CD14-positive monocyte (primary cell): ENCODE data around the gene CHST7. TPM values are rescaled to one million over a fixed set of nuclear protein-coding genes. Genes with fewer than 3 reads are reported as not detected.

ENCODE experiments used
- DNase-seq, 3 donors: peaks; one replicate each; pipeline ENCODE4 v3.0.0-alpha.2; 2011 to 2022
- H2AFZ ChIP-seq: 2 replicates; pipeline ENCODE4 v1.6.0; 2012; ENCODE audit warnings: mild to moderate bottlenecking, low read depth, low read length, inconsistent platforms; ENCODE audit not compliant: insufficient read depth, poor library complexity, severe bottlenecking
- H3K27ac ChIP-seq, 2 donors: 1 replicate in 1 of 2; 2 replicates in 1 of 2; pipeline ENCODE4 v1.5.1; 2012 to 2013; ENCODE audit warnings: low read length in 2 of 2, control low read depth in 1 of 2, inconsistent platforms in 1 of 2, low read depth in 1 of 2, mild to moderate bottlenecking in 1 of 2
- H3K27me3 ChIP-seq, 2 donors: one replicate each; pipeline versions ENCODE4 v1.6.0 to v1.6.1; 2011 to 2013; ENCODE audit warnings: low read length in 2 of 2; ENCODE audit not compliant: control insufficient read depth in 2 of 2, insufficient read depth in 2 of 2
- H3K36me3 ChIP-seq, 2 donors: replicated peaks in 1 of 2; 1 replicate in 1 of 2; 2 replicates in 1 of 2; pipeline versions ENCODE4 v1.5.1 to v1.6.1; 2012 to 2013; ENCODE audit warnings: low read length in 2 of 2, control low read depth in 1 of 2, inconsistent platforms in 1 of 2, mild to moderate bottlenecking in 1 of 2; ENCODE audit not compliant: insufficient read depth in 2 of 2, control insufficient read depth in 1 of 2
- H3K4me1 ChIP-seq, 2 donors: 1 replicate in 1 of 2; 2 replicates in 1 of 2; pipeline versions ENCODE4 v1.5.1 to v1.6.1; 2012 to 2013; ENCODE audit warnings: low read length in 2 of 2, control low read depth in 1 of 2, inconsistent platforms in 1 of 2, mild to moderate bottlenecking in 1 of 2, moderate library complexity in 1 of 2; ENCODE audit not compliant: insufficient read depth in 2 of 2, control insufficient read depth in 1 of 2
- H3K4me2 ChIP-seq: replicated peaks from 2 replicates; pipeline ENCODE3; 2012; ENCODE audit warnings: low read length, moderate library complexity, mild to moderate bottlenecking; ENCODE audit not compliant: poor library complexity, severe bottlenecking; ENCODE audit errors: extremely low read depth
- H3K4me3 ChIP-seq, 3 experiments: fragments of 200-600 bp in 1 of 3; sonication (generic) in 1 of 3; replicated peaks in 1 of 3; 1 replicate in 2 of 3; 2 replicates in 1 of 3; pipeline ENCODE4 v1.5.1; 2011 to 2013; ENCODE audit warnings: low read length in 3 of 3, mild to moderate bottlenecking in 3 of 3, control low read depth in 2 of 3, low read depth in 2 of 3, inconsistent platforms in 1 of 3, moderate library complexity in 1 of 3
- H3K79me2 ChIP-seq: 2 replicates; pipeline ENCODE4 v1.6.0; 2012; ENCODE audit warnings: mild to moderate bottlenecking, control low read depth, inconsistent platforms, low read length, moderate library complexity; ENCODE audit not compliant: insufficient read depth
- H3K9ac ChIP-seq: 2 replicates; pipeline ENCODE4 v1.6.0; 2017; ENCODE audit warnings: low read length, mild to moderate bottlenecking; ENCODE audit not compliant: insufficient read depth, poor library complexity, severe bottlenecking
- H3K9me3 ChIP-seq, 2 donors: replicated peaks in 1 of 2; 1 replicate in 1 of 2; 2 replicates in 1 of 2; pipeline versions ENCODE4 v1.5.1 to v1.6.1; 2012 to 2013; ENCODE audit warnings: low read length in 2 of 2, control low read depth in 1 of 2; ENCODE audit not compliant: control insufficient read depth in 1 of 2, insufficient read depth in 1 of 2
- H4K20me1 ChIP-seq: 2 replicates; pipeline ENCODE4 v1.6.0; 2012; ENCODE audit warnings: mild to moderate bottlenecking, low read length, control low read depth, moderate library complexity; ENCODE audit not compliant: insufficient read depth
- H3K27ac Mint-ChIP-seq, 7 donors: one replicate each; pipeline ENCODE4 v1.8.0; 2020; ENCODE audit warnings: mild to moderate bottlenecking in 7 of 7, mixed read lengths in 7 of 7, moderate library complexity in 6 of 7, inconsistent platforms in 2 of 7
- H3K27me3 Mint-ChIP-seq, 3 donors: one replicate each; pipeline ENCODE4 v1.8.0; 2021 to 2022; ENCODE audit warnings: low read depth in 3 of 3, mild to moderate bottlenecking in 3 of 3, mixed read lengths in 3 of 3, moderate library complexity in 3 of 3, inconsistent platforms in 1 of 3
- H3K36me3 Mint-ChIP-seq, 2 donors: one replicate each; pipeline ENCODE4 v1.8.0; 2020; ENCODE audit warnings: mixed read lengths in 2 of 2, inconsistent platforms in 1 of 2, mild to moderate bottlenecking in 1 of 2
- H3K4me1 Mint-ChIP-seq: one replicate; pipeline ENCODE4 v1.8.0; 2020; ENCODE audit warnings: mild to moderate bottlenecking, mixed read lengths
- H3K4me3 Mint-ChIP-seq, 2 donors: one replicate each; pipeline ENCODE4 v1.8.0; 2020; ENCODE audit warnings: mild to moderate bottlenecking in 2 of 2, mixed read lengths in 2 of 2, moderate library complexity in 1 of 2
- H3K9me3 Mint-ChIP-seq, 7 donors: one replicate each; pipeline ENCODE4 v1.8.0; 2020 to 2022; ENCODE audit warnings: mixed read lengths in 7 of 7, mild to moderate bottlenecking in 6 of 7, moderate library complexity in 6 of 7, inconsistent platforms in 2 of 7
- CTCF ChIP-seq: fragments of 200-600 bp; IDR thresholded peaks from one replicate; pipeline ENCODE4 v1.8.0; 2022; ENCODE audit warnings: antibody characterized with exemption, mild to moderate bottlenecking
- WGBS: methylation state at CpG from one replicate; pipeline ENCODE4 v1.1.5; 2013; ENCODE audit warnings: missing lambda C conversion rate; ENCODE audit not compliant: insufficient coverage; 5-methylcytosine and 5-hydroxymethylcytosine counted together
- intact Hi-C, 2 donors: fragments of 100-400 bp; cut with micrococcal nuclease; formaldehyde crosslinking; loops; one replicate each; pipeline versions ENCODE4 v1.15.0 to v1.15.1; 2023
- polyA plus RNA-seq, 3 donors: library from polyadenylated mRNA; depleted of rRNA in 1 of 3; unstranded in 2 of 3; stranded (reverse) in 1 of 3; fragments of 300-500 nt in 2 of 3; fragments of >200 nt in 1 of 3; fragmentation: Illumina TruSeq in 2 of 3; gene quantifications; 1 replicate in 2 of 3; 2 replicates in 1 of 3; pipeline ENCODE4 v1.2.3, GENCODE V29; 2012 to 2021

Gene CHST7
- polyA plus RNA-seq, 3 donors = 6.6 to 19.2 (median 8.3) TPM

DNA sequence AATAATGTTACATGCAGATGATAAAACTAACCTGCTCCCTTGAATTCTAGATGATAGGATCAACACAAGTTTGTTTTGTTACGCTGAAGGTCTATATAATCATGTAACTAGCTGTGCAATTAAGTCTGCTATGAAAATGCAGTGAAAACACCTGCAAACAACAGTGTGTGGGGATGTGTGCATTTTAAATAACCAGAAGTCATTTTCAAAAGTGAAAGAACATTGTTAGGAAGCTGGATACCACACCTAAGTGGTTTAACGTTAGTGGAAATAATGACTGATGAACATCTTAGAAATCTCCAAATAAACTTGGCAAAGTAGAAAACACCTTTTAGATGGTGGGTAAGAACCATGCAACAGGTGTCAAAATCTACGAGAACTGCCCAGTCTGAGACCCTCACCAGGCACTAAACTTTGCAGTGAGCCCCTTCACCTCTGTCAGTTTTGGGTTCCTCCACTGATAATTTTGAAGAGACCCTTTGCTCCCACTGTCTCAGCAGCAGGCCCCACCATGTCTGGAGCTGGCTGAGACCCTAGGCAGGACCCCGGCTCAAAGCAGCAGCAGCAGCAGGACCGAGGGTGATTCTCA, 36.6 kb downstream of the CHST7 start:
- no peaks in the 10 kb centered on the region for H4K20me1 ChIP-seq
- H3K27ac ChIP-seq = no peak overlapping the region
- H3K4me2 ChIP-seq = no peak overlapping the region
- Mint-ChIP-seq H3K4me3 (no peak overlapping the region), H3K36me3 (no peaks in the 10 kb centered on the region), H3K4me1 (no peaks in the 10 kb centered on the region), H3K27me3 (peaks cover 0 to 14% (median 0%) of the 10 kb centered on the region in 3 donors), H3K27ac (no peak overlapping the region), H3K9me3 (no peaks in the 10 kb centered on the region)
- TF ChIP-seq CTCF = no peak
- H3K4me3 ChIP-seq = no peak overlapping the region
- H2AFZ ChIP-seq = no peak overlapping the region
- no peaks in the 10 kb centered on the region for H3K27me3 ChIP-seq
- no peaks in the 10 kb centered on the region for H3K9me3 ChIP-seq
- no peaks in the 10 kb centered on the region for H3K4me1 ChIP-seq
- WGBS = no CpG with 5 or more reads among the region's 5 CpGs
- no peak overlapping the region for H3K9ac ChIP-seq
- no peaks in the 10 kb centered on the region for H3K79me2 ChIP-seq
- DNase-seq = no peak
- H3K36me3 ChIP-seq = no peaks in the 10 kb centered on the region
- intact Hi-C loops = no loop called here

GRCh38 chrX:46611658-46612362, 38.2 kb downstream of the CHST7 start:
- Mint-ChIP-seq H3K27me3 (peaks cover 0 to 14% (median 0%) of the 10 kb centered on the region in 3 donors), H3K4me3 (no peak overlapping the region), H3K36me3 (no peaks in the 10 kb centered on the region), H3K4me1 (no peaks in the 10 kb centered on the region), H3K9me3 (no peaks in the 10 kb centered on the region), H3K27ac (no peak overlapping the region)
- WGBS = 95% methylated on average over 5 of the region's 13 CpGs
- Histone ChIP-seq H3K36me3 (no peaks in the 10 kb centered on the region), H3K4me1 (no peaks in the 10 kb centered on the region), H4K20me1 (no peaks in the 10 kb centered on the region), H3K27me3 (no peaks in the 10 kb centered on the region), H3K79me2 (no peaks in the 10 kb centered on the region), H2AFZ (no peak overlapping the region), H3K4me2 (no peak overlapping the region), H3K9me3 (no peaks in the 10 kb centered on the region), H3K9ac (no peak overlapping the region), H3K27ac (no peak overlapping the region), H3K4me3 (no peak overlapping the region)
- no peak for TF ChIP-seq CTCF
- DNase-seq = no peak
- intact Hi-C loops = no loop called here
